H1 (cell line): ENCODE data around the gene GRIK4. TPM values are rescaled to one million over a fixed set of nuclear protein-coding genes. Genes with fewer than 3 reads are reported as not detected.

Source experiments
- CTCF ChIA-PET: fragments of 300-600 bp; sonication (Branson Sonifier 250); formaldehyde crosslinking; loops from one replicate; lab custom pipeline; 2021; ENCODE audit not compliant: partially characterized antibody; lab: Charles Lee
- POLR2A ChIA-PET: fragments of 300-600 bp; sonication (Branson Sonifier 250); formaldehyde crosslinking; loops from one replicate; lab custom pipeline; 2021; ENCODE audit warnings: inconsistent platforms; ENCODE audit not compliant: partially characterized antibody; lab: Charles Lee
- DNase-seq, 2 experiments: peaks; one replicate each; pipeline versions ENCODE4 v3.0.0 to v3.0.0-alpha.2; 2010 to 2022; ENCODE audit warnings: low spot score in 2 of 2, low read depth in 1 of 2, mixed read lengths in 1 of 2
- FAIRE-seq: peaks from 2 replicates; lab custom pipeline; 2011; peaks lifted over from hg19 to GRCh38; lab: Jason Lieb, UNC
- H2AFZ ChIP-seq: 2 replicates; pipeline ENCODE4 v1.8.1; 2012; ENCODE audit warnings: low read length, inconsistent platforms
- H2AK5ac ChIP-seq: 2 replicates; pipeline ENCODE4 v1.6.1; 2013; ENCODE audit warnings: low read depth, low read length
- H2BK120ac ChIP-seq: replicated peaks from 2 replicates; pipeline ENCODE3; 2013; ENCODE audit warnings: low read depth, low read length, inconsistent platforms
- H2BK12ac ChIP-seq: 2 replicates; pipeline ENCODE4 v1.6.1; 2013; ENCODE audit warnings: low read depth, low read length
- H2BK15ac ChIP-seq: 2 replicates; pipeline ENCODE4 v1.6.1; 2013; ENCODE audit warnings: low read length
- H2BK20ac ChIP-seq: 2 replicates; pipeline ENCODE4 v1.6.1; 2013; ENCODE audit warnings: low read length
- H2BK5ac ChIP-seq: 2 replicates; pipeline ENCODE4 v1.6.1; 2013; ENCODE audit warnings: low read depth, low read length
- H3K14ac ChIP-seq: 2 replicates; pipeline ENCODE4 v1.6.1; 2013; ENCODE audit warnings: inconsistent platforms; ENCODE audit not compliant: insufficient read length
- H3K18ac ChIP-seq: 2 replicates; pipeline ENCODE4 v1.6.1; 2013; ENCODE audit warnings: low read length; ENCODE audit errors: extremely low read depth
- H3K23ac ChIP-seq: 2 replicates; pipeline ENCODE4 v1.6.1; 2013; ENCODE audit warnings: inconsistent platforms; ENCODE audit not compliant: insufficient read length
- H3K23me2 ChIP-seq: 2 replicates; pipeline ENCODE4 v1.6.1; 2013; ENCODE audit warnings: low read depth, low read length
- H3K27ac ChIP-seq: 2 replicates; pipeline ENCODE4 v1.6.1; 2011; ENCODE audit warnings: low read depth, low read length, inconsistent platforms
- H3K27me3 ChIP-seq, 4 experiments: replicated peaks in 1 of 4; 1 replicate in 1 of 4; 2 replicates in 3 of 4; pipeline versions ENCODE4 v1.6.1 to v1.8.1; 2011 to 2013; ENCODE audit warnings: low read length in 3 of 4, mild to moderate bottlenecking in 3 of 4, inconsistent platforms in 2 of 4, mixed read lengths in 2 of 4, moderate library complexity in 1 of 4; ENCODE audit not compliant: control insufficient read depth in 3 of 4, insufficient read depth in 3 of 4; ENCODE audit errors: extremely low read depth in 1 of 4
- H3K36me3 ChIP-seq, 4 experiments: 2 replicates each; pipeline versions ENCODE4 v1.6.1 to v1.8.1; 2011 to 2013; ENCODE audit warnings: mild to moderate bottlenecking in 4 of 4, low read length in 3 of 4, moderate library complexity in 2 of 4, control low read depth in 1 of 4, inconsistent platforms in 1 of 4; ENCODE audit not compliant: insufficient read depth in 4 of 4, control insufficient read depth in 2 of 4
- H3K4ac ChIP-seq: replicated peaks from 2 replicates; pipeline ENCODE3; 2013; ENCODE audit warnings: low read length, low read depth, mixed read lengths, inconsistent platforms; ENCODE audit not compliant: insufficient read length
- H3K4me1 ChIP-seq, 4 experiments: replicated peaks in 1 of 4; 1 replicate in 1 of 4; 2 replicates in 3 of 4; pipeline versions ENCODE4 v1.6.1 to v1.8.1; 2011 to 2013; ENCODE audit warnings: low read length in 3 of 4, inconsistent platforms in 2 of 4, mixed read lengths in 1 of 4; ENCODE audit not compliant: insufficient read depth in 4 of 4, control insufficient read depth in 3 of 4
- H3K4me2 ChIP-seq, 2 experiments: 2 replicates each; pipeline versions ENCODE4 v1.6.1 to v1.8.1; 2011 to 2013; ENCODE audit warnings: low read depth in 2 of 2, low read length in 2 of 2, control low read depth in 1 of 2, inconsistent platforms in 1 of 2, mild to moderate bottlenecking in 1 of 2; ENCODE audit not compliant: insufficient read depth in 1 of 2
- H3K4me3 ChIP-seq, 4 experiments: fragments of 200-600, 300-600 bp in 1 of 4; sonication (generic), shearing (Covaris generic), sonication (Bioruptor Twin) in 1 of 4; 2 replicates each; pipeline versions ENCODE4 v1.5.1 to v1.8.1; 2011 to 2016; ENCODE audit warnings: low read length in 4 of 4, low read depth in 3 of 4, control low read depth in 2 of 4, inconsistent platforms in 2 of 4, mild to moderate bottlenecking in 2 of 4, mixed read lengths in 1 of 4, moderate library complexity in 1 of 4; ENCODE audit not compliant: insufficient read depth in 2 of 4; ENCODE audit errors: extremely low read depth in 1 of 4
- H3K56ac ChIP-seq: replicated peaks from 2 replicates; pipeline ENCODE3; 2013; ENCODE audit warnings: low read depth, mild to moderate bottlenecking, mixed read lengths, low read length, inconsistent platforms; ENCODE audit not compliant: insufficient read length
- H3K79me1 ChIP-seq: 2 replicates; pipeline ENCODE4 v1.6.1; 2013; ENCODE audit warnings: low read depth, low read length, control low read depth
- H3K79me2 ChIP-seq, 2 experiments: 2 replicates each; pipeline versions ENCODE4 v1.6.1 to v1.8.1; 2012 to 2013; ENCODE audit warnings: low read length in 2 of 2, mild to moderate bottlenecking in 2 of 2, inconsistent platforms in 1 of 2; ENCODE audit not compliant: insufficient read depth in 2 of 2, control insufficient read depth in 1 of 2
- H3K9ac ChIP-seq, 4 experiments: replicated peaks in 1 of 4; 1 replicate in 1 of 4; 2 replicates in 3 of 4; pipeline versions ENCODE4 v1.6.1 to v1.8.1; 2011 to 2013; ENCODE audit warnings: low read depth in 3 of 4, low read length in 3 of 4, control low read depth in 2 of 4, mild to moderate bottlenecking in 2 of 4, moderate library complexity in 2 of 4, inconsistent platforms in 1 of 4; ENCODE audit errors: extremely low read depth in 1 of 4
- H3K9me3 ChIP-seq, 2 experiments: 2 replicates each; pipeline versions ENCODE4 v1.6.1 to v1.8.1; 2012 to 2013; ENCODE audit warnings: mild to moderate bottlenecking in 2 of 2, moderate library complexity in 2 of 2, control low read depth in 1 of 2, inconsistent platforms in 1 of 2, low read depth in 1 of 2, low read length in 1 of 2, mixed read lengths in 1 of 2; ENCODE audit not compliant: insufficient read depth in 2 of 2
- H4K20me1 ChIP-seq, 2 experiments: replicated peaks in 1 of 2; 2 replicates each; pipeline versions ENCODE3 to v1.8.1; 2011 to 2013; ENCODE audit warnings: inconsistent platforms in 2 of 2, low read length in 2 of 2, mild to moderate bottlenecking in 1 of 2; ENCODE audit not compliant: insufficient read depth in 2 of 2, control insufficient read depth in 1 of 2
- H4K5ac ChIP-seq: 2 replicates; pipeline ENCODE4 v1.6.1; 2013; ENCODE audit warnings: low read length, low read depth, mixed read lengths, inconsistent platforms; ENCODE audit not compliant: insufficient read length
- H4K8ac ChIP-seq: 2 replicates; pipeline ENCODE4 v1.8.0; 2013; ENCODE audit warnings: mild to moderate bottlenecking, moderate library complexity, low read length, inconsistent platforms; ENCODE audit not compliant: insufficient read depth; ENCODE audit errors: extremely low read depth
- H4K91ac ChIP-seq: replicated peaks from 2 replicates; pipeline ENCODE3; 2013; ENCODE audit warnings: low read length, mixed read lengths, inconsistent platforms; ENCODE audit not compliant: insufficient read length
- CBX5 ChIP-seq: fragments of 300-800, 300-1000 bp; sonication (generic); IDR thresholded peaks from 2 replicates; pipeline ENCODE4 v1.7.1; 2016; ENCODE audit warnings: antibody characterized with exemption, low read length, low read depth
- CTBP2 ChIP-seq: IDR thresholded peaks from 2 replicates; pipeline ENCODE4 v1.7.0; 2011; ENCODE audit warnings: borderline replicate concordance, mild to moderate bottlenecking, moderate library complexity, mixed read lengths, low read length; ENCODE audit not compliant: insufficient read depth, insufficient read length
- EP300 ChIP-seq, 2 experiments: IDR thresholded peaks; 1 replicate in 1 of 2; 2 replicates in 1 of 2; pipeline ENCODE4 v1.6.1; 2011 to 2012; ENCODE audit warnings: low read depth in 2 of 2, low read length in 2 of 2, mild to moderate bottlenecking in 2 of 2, borderline replicate concordance in 1 of 2, inconsistent platforms in 1 of 2, moderate library complexity in 1 of 2
- GABPA ChIP-seq: IDR thresholded peaks from 2 replicates; pipeline ENCODE4 v1.6.1; 2011; ENCODE audit warnings: mild to moderate bottlenecking, low read length, moderate library complexity, borderline replicate concordance; ENCODE audit not compliant: insufficient read depth
- WGBS, 2 experiments: shearing (Covaris generic) in 1 of 2; methylation state at CpG; one replicate each; pipeline versions ENCODE4 v1.1.6 to v1.1.7; 2013 to 2015; ENCODE audit warnings: low lambda C conversion rate in 2 of 2, mixed read lengths in 2 of 2, inconsistent platforms in 1 of 2, low coverage in 1 of 2, missing lambda C conversion rate in 1 of 2; ENCODE audit not compliant: insufficient replicate concordance in 2 of 2, insufficient coverage in 1 of 2, insufficient read length in 1 of 2; ENCODE audit errors: extremely low coverage in 1 of 2, missing lambda C conversion rate in 1 of 2; 5-methylcytosine and 5-hydroxymethylcytosine counted together
- polyA plus RNA-seq, 7 experiments: library from polyadenylated mRNA; depleted of rRNA in 3 of 7; stranded (reverse) in 5 of 7; unstranded in 2 of 7; fragments of >200 nt in 5 of 7; fragments of 200-250 nt in 2 of 7; gene quantifications; 1 replicate in 5 of 7; 2 replicates in 1 of 7; 4 replicates in 1 of 7; pipeline versions ENCODE4 v1.2.1 to v1.2.3, GENCODE V29; 2011 to 2013; ENCODE audit warnings: missing spikeins in 2 of 7, mixed read lengths in 2 of 7
- total RNA-seq: library from RNA; stranded (reverse); fragmentation: NEBNext Ultra II Directional; extraction: Animal tissue kit (Norgen Biotek cat#: 25700); gene quantifications from 2 replicates; pipeline ENCODE4 v1.2.1, GENCODE V29; 2021

The GRIK4 gene
- total and polyA plus RNA-seq, 2 of the 8 experiments (the other 6 are each of a cell fraction or from before 2014, with no cell fraction given), result 1.2 to 2.9 TPM

- no peaks in the 10 kb centered on the region for H3K23me2 ChIP-seq
- CTCF ChIA-PET, result interaction anchor here (14.6 kb wide), 1 partner anchor 15 kb away, joined by 155 read pairs; no protein-coding TSS in a partner anchor
- no peak for FAIRE-seq
- TF ChIP-seq GABPA (no peak), CTBP2 (no peak), EP300 (IDR thresholded peaks at IDR 0.05; ENCODE audit: borderline replicate concordance in 1 of 2, low read depth in 2 of 2, low read length in 2 of 2) (no peak), CBX5 (no peak; the same call in 1 of the 2 replicates)
These were observed 106.9 kb downstream of the GRIK4 start for GRCh38 chr11:120618399-120618798.

More at GRCh38 chr11:120618399-120618798, 106.9 kb downstream of the GRIK4 start:
- no peak overlapping the region for H3K9ac ChIP-seq
- H2BK5ac ChIP-seq, result no peak overlapping the region
- H3K79me2 ChIP-seq, result no peaks in the 10 kb centered on the region
- H3K4me3 ChIP-seq, result no peak overlapping the region
- H2BK12ac ChIP-seq, result no peak overlapping the region
- no peak overlapping the region for H2AFZ ChIP-seq
- no peaks in the 10 kb centered on the region for H3K79me1 ChIP-seq
- no peak overlapping the region for H2BK120ac ChIP-seq
- H4K5ac ChIP-seq, result no peak overlapping the region
- no peaks in the 10 kb centered on the region for H3K27me3 ChIP-seq
- 94% methylated on average over 5 of the region's 5 CpGs; no CpG with 5 or more reads in 1 of the 2 experiments for whole genome bisulfite sequencing, 2 experiments
- no peak overlapping the region for H3K27ac ChIP-seq
- no peak for DNase-seq
- no peak overlapping the region for H3K14ac ChIP-seq
- no peak overlapping the region for H3K4ac ChIP-seq
- no peaks in the 10 kb centered on the region for H4K20me1 ChIP-seq
- H3K9me3 ChIP-seq, result peaks cover 18 to 22% of the 10 kb centered on the region in 2 experiments
- no peak overlapping the region for H3K4me2 ChIP-seq
- POLR2A ChIA-PET, result no interaction called here
- H4K8ac ChIP-seq, result no peak overlapping the region
- H2BK15ac ChIP-seq, result no peak overlapping the region
- H3K56ac ChIP-seq, result no peak overlapping the region
- no peak overlapping the region for H2AK5ac ChIP-seq
- no peaks in the 10 kb centered on the region for H3K36me3 ChIP-seq
- H3K18ac ChIP-seq, result no peak overlapping the region
- H2BK20ac ChIP-seq, result no peak overlapping the region
- no peaks in the 10 kb centered on the region; a peak in 1 of 7 replicates for H3K4me1 ChIP-seq
- no peak overlapping the region for H4K91ac ChIP-seq
- no peak overlapping the region for H3K23ac ChIP-seq
